Thoracic aorta (tissue), 2 donors: ENCODE data around the gene NARS2. TPM values are rescaled to one million over a fixed set of nuclear protein-coding genes. Genes with fewer than 3 reads are reported as not detected.
"Not testable (repeated sequence)": the region's sequence is repeated elsewhere in the genome, so short reads cannot be mapped to it uniquely, and the experiment has no call there.

Source experiments
- ATAC-seq: fragments of 150-250 bp; one replicate; pipeline ENCODE4 v1.8.0; 2017; ENCODE audit warnings: low read depth; ENCODE audit not compliant: insufficient number of reproducible peaks, low FRiP score
- DNase-seq: peaks from one replicate; pipeline ENCODE4 v3.0.0-alpha.2; 2020; ENCODE audit warnings: low spot score
- H3K27ac ChIP-seq, 2 donors: fragments of 200-600 bp; sonication (generic); 1 replicate in 1 of 2; 2 replicates in 1 of 2; pipeline ENCODE4 v1.5.1; 2016; ENCODE audit warnings: mild to moderate bottlenecking in 2 of 2, moderate library complexity in 2 of 2
- H3K27me3 ChIP-seq: fragments of 200-600 bp; sonication (generic); replicated peaks from 2 replicates; pipeline ENCODE4 v1.6.0; 2016; ENCODE audit warnings: mild to moderate bottlenecking; ENCODE audit not compliant: insufficient read depth
- H3K36me3 ChIP-seq: fragments of 200-600 bp; sonication (generic); one replicate; pipeline ENCODE4 v1.5.1; 2016
- H3K4me1 ChIP-seq, 2 donors: fragments of 200-600 bp; sonication (generic); 1 replicate in 1 of 2; 2 replicates in 1 of 2; pipeline versions ENCODE4 v1.5.1 to v1.6.0; 2016; ENCODE audit warnings: low read depth in 2 of 2, mild to moderate bottlenecking in 1 of 2; ENCODE audit not compliant: control insufficient read depth in 1 of 2
- H3K4me3 ChIP-seq: fragments of 200-600 bp; sonication (generic); 2 replicates; pipeline ENCODE4 v1.5.1; 2016; ENCODE audit warnings: mild to moderate bottlenecking
- H3K9me3 ChIP-seq: fragments of 200-600 bp; sonication (generic); 2 replicates; pipeline ENCODE4 v1.5.1; 2016
- total RNA-seq, 2 donors: library from RNA; depleted of rRNA; stranded (reverse); fragments of >200 nt; gene quantifications; one replicate each; pipeline versions ENCODE4 v1.1.0 to v1.2.3, GENCODE V29; 2016
- TF ChIP-seq, protein P1 (sequence below): fragments of 200-600 bp; sonication (generic); IDR thresholded peaks from one replicate; pipeline ENCODE4 v1.5.1; 2019; ENCODE audit warnings: antibody characterized with exemption

The NARS2 gene
- total RNA-seq, 2 donors from 2014 or later, result 5.6 to 9.2 TPM

DNA sequence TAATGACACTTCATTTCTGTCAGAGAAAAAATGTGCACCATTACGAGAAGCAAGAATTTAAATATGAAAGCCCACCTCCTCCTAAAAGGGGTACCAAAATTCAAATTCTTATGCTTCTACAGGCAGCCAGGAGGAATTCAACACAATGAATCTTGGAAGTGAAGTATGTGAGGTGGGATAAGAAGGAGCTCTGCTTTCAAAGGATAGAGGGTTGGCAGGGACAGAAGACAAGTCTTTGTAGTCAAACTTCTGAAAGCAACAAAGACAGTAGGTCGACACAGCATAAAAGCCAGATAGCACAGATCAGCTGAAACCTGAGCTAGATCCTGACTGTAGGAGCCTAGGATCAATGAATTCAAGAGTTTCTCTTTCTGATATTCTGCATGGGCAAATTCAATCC, 17.4 kb downstream of the NARS2 start:
- ATAC-seq (no peak), DNase-seq (no peak)
- H3K4me3 ChIP-seq, result no peak overlapping the region
- no peak overlapping the region for H3K27ac ChIP-seq
- no peaks in the 10 kb centered on the region for H3K9me3 ChIP-seq
- peaks cover 18 to 23% of the 10 kb centered on the region in 2 donors for H3K4me1 ChIP-seq
- no peaks in the 10 kb centered on the region for H3K36me3 ChIP-seq
- no peaks in the 10 kb centered on the region for H3K27me3 ChIP-seq
- TF ChIP-seq, protein P1, sequence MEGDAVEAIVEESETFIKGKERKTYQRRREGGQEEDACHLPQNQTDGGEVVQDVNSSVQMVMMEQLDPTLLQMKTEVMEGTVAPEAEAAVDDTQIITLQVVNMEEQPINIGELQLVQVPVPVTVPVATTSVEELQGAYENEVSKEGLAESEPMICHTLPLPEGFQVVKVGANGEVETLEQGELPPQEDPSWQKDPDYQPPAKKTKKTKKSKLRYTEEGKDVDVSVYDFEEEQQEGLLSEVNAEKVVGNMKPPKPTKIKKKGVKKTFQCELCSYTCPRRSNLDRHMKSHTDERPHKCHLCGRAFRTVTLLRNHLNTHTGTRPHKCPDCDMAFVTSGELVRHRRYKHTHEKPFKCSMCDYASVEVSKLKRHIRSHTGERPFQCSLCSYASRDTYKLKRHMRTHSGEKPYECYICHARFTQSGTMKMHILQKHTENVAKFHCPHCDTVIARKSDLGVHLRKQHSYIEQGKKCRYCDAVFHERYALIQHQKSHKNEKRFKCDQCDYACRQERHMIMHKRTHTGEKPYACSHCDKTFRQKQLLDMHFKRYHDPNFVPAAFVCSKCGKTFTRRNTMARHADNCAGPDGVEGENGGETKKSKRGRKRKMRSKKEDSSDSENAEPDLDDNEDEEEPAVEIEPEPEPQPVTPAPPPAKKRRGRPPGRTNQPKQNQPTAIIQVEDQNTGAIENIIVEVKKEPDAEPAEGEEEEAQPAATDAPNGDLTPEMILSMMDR, result no peak

DNA sequence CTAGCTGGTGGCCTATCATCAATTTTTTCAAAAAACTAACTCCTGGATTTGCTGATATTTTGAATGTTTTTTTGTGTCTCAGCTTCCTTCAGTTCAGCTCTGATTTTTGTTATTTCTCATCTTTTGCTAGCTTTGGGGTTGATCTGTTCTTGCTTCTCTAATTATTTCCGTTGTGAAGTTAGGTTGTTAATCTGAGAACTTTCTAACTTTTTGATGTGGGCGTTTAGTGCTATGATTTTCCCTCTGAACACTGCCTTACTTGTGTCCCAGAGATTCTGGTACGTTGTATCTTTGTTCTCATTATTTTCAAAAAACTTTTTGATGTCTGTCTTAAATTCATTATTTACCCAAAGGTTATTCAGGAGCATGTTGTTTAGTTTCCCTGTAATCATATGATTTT, 19.1 kb downstream of the NARS2 start:
- ATAC-seq, result no peak

DNA sequence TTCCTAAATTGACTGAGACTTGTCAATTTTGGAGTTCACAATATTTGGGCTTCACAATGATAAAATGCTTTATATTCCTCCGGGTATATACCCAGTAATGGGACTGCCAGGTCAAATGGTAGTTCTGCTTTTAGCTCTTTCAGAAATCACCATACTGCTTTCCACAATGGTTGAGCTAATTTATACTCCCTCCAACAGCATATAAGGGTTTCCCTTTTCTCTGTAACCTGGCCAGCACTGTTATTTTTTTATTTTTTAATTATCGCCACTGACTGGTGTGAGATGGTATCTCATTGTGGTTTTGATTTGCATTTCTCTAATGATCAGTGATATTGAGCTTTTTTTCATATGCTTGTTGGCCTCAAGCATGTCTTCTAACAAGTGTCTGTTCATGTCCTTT, 21.8 kb downstream of the NARS2 start:
- no peak for ATAC-seq
- Histone ChIP-seq H3K27ac (no peak overlapping the region), H3K4me3 (no peak overlapping the region), H3K36me3 (no peaks in the 10 kb centered on the region), H3K4me1 (no peaks in the 10 kb centered on the region), H3K9me3 (no peaks in the 10 kb centered on the region), H3K27me3 (no peaks in the 10 kb centered on the region)
- DNase-seq, result no peak
- TF ChIP-seq, protein P1, result no peak

More for the DNA sequence above, 19.1 kb downstream of the NARS2 start:
- Histone ChIP-seq H3K4me1 (peaks cover 5 to 7% of the 10 kb centered on the region in 2 donors), H3K9me3 (no peaks in the 10 kb centered on the region), H3K27me3 (no peaks in the 10 kb centered on the region), H3K36me3 (no peaks in the 10 kb centered on the region), H3K27ac (no peak overlapping the region), H3K4me3 (no peak overlapping the region)
- DNase-seq, result no peak
- TF ChIP-seq, protein P1, result no peak

DNA sequence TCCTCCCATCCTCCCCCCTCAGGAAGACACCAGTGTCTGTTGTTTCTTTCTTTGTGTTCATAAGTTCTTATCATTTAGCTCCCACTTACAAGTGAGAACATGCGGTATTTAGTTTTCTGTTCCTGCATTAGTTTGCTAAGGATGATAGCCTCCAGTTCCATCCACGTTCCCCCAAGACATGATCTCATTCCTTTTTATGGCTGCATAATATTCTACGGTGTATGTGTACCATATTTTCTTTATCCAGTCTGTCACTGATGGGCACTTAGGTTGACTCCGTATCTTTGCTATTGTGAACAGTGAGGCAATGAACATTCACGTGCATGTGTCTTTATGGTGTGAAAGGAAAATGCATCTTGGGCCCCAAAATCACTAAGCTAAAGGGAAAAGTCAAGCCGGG, 22.5 kb downstream of the NARS2 start:
- H3K27ac ChIP-seq, ATAC-seq, H3K4me1 ChIP-seq, H3K36me3 ChIP-seq, H3K9me3 ChIP-seq, H3K27me3 ChIP-seq, H3K4me3 ChIP-seq, DNase-seq: not testable (repeated sequence)

DNA sequence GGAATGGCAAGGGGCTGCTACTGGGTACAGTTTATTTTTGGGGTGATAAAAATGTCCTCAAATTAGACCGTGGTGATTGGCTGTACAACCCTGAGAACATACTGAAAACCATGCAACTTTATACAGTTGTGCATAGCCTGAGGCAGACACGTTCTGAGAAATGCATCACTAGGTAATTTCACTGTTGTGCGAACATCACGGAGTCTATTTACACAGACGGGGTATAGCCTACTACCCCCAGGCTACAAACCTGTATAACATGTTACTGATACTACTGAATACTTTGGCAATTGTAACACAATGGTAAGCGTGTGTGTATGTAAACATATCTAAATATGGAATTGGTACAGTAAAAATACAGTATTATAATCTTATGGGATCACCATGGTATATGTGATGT, 23.6 kb downstream of the NARS2 start:
- TF ChIP-seq, protein P1, result no peak
- no peak for ATAC-seq
- no peaks in the 10 kb centered on the region for H3K36me3 ChIP-seq

DNA sequence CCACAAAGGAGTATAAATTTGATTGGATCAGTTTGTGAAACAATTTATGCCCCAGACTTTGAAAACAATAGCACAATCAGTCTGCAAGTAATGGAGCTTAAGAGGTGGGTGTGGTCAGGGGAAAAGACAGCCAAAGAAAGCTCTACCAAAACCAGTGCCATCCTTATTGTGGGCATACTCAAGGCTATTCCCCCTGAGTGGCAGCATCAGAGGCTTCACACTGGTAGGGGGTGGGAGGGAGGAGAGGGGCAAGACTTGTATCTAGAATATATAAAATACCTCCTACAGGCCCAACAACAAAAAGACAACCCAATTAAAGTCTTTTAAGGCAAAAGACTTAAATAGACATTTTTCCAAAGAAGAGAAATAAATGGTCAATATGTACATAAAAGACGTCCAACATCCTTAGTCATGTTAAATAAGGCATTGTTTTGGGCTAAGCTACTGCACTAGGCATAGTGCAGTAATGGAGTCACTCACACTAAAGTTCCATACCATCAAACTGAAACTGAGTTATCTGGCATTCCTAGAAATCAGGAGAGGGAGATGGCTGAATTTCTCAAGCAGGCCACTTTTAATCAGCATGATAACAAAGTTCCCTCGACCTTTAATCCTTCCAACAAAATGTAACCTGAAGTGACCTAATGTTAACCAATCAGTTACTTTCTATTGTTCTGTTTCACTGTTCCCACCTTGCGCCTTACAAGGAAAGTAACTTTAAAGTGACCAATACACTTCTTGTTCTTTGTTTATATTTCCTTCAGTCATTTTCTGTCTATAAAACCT, 24.8 kb downstream of the NARS2 start:
- DNase-seq (no peak), ATAC-seq (no peak)
- no peak overlapping the region for H3K4me3 ChIP-seq
- no peak overlapping the region for H3K27ac ChIP-seq
- H3K36me3 ChIP-seq, result no peaks in the 10 kb centered on the region
- no peaks in the 10 kb centered on the region for H3K9me3 ChIP-seq
- no peaks in the 10 kb centered on the region for H3K4me1 ChIP-seq
- TF ChIP-seq, protein P1, result no peak
- H3K27me3 ChIP-seq, result no peaks in the 10 kb centered on the region

More for the DNA sequence above, 23.6 kb downstream of the NARS2 start:
- Histone ChIP-seq H3K27ac (no peak overlapping the region), H3K4me1 (no peaks in the 10 kb centered on the region), H3K9me3 (no peaks in the 10 kb centered on the region), H3K4me3 (no peak overlapping the region), H3K27me3 (no peaks in the 10 kb centered on the region)
- no peak for DNase-seq
